Measurements from ENCODE around the gene ARHGEF12.

- no peak for TF ChIP-seq BHLHE40 (IDR thresholded peaks at IDR 0.05; ENCODE audit: borderline replicate concordance)
- TF ChIP-seq FOXM1 (IDR thresholded peaks at IDR 0.05; ENCODE audit: borderline replicate concordance), result no peak
- TF ChIP-seq ARNT (IDR thresholded peaks at IDR 0.05), result no peak
- no peak for TF ChIP-seq NFRKB (IDR thresholded peaks at IDR 0.05)
- no peak for TF ChIP-seq TARDBP (IDR thresholded peaks at IDR 0.05)
Measured at GRCh38 chr11:120523196-120523595, 187.0 kb downstream of the ARHGEF12 start.
